WTC11 (cell line): ENCODE measurements around the gene LUC7L3. TPM values are rescaled to one million over a fixed set of nuclear protein-coding genes. Genes with fewer than 3 reads are reported as not detected.

Source experiments
- ATAC-seq: fragments of 200-7000 bp; cut with Tn5 transposase; 2 replicates; pipeline ENCODE4 v1.10.0; 2021; ENCODE audit warnings: mild to moderate bottlenecking, moderate library complexity
- CTCF ChIA-PET: fragments of 300-600 bp; sonication (Branson Sonifier 250); formaldehyde crosslinking; loops from one replicate; lab custom pipeline; 2021; ENCODE audit warnings: antibody characterized with exemption; lab: Charles Lee
- POLR2A ChIA-PET: fragments of 350-600 bp; sonication (Branson Sonifier 250); formaldehyde crosslinking; loops from one replicate; lab custom pipeline; 2021; ENCODE audit warnings: antibody characterized with exemption; lab: Charles Lee
- DNase-seq: peaks from one replicate; pipeline ENCODE4 v3.0.0; 2021; ENCODE audit warnings: low spot score
- H3K27ac Mint-ChIP-seq: 2 replicates; pipeline ENCODE4 v1.8.0; 2021; ENCODE audit warnings: mixed read lengths
- H3K27me3 Mint-ChIP-seq: 2 replicates; pipeline ENCODE4 v1.8.0; 2021; ENCODE audit warnings: low read depth, mild to moderate bottlenecking, moderate library complexity, mixed read lengths
- H3K36me3 Mint-ChIP-seq: 2 replicates; pipeline ENCODE4 v1.8.0; 2021; ENCODE audit warnings: mixed read lengths
- H3K4me1 Mint-ChIP-seq: 2 replicates; pipeline ENCODE4 v1.8.0; 2022; ENCODE audit warnings: mixed read lengths
- H3K4me3 Mint-ChIP-seq: 2 replicates; pipeline ENCODE4 v1.8.0; 2021; ENCODE audit warnings: mild to moderate bottlenecking, moderate library complexity, mixed read lengths
- H3K9me3 Mint-ChIP-seq: 2 replicates; pipeline ENCODE4 v1.8.0; 2021; ENCODE audit warnings: mixed read lengths
- CBFB ChIP-seq: sonication (generic); formaldehyde crosslinking; IDR thresholded peaks from 2 replicates; pipeline ENCODE4 v1.8.1; 2022; ENCODE audit warnings: mild to moderate bottlenecking, low read depth, missing genetic modification reagents
- ESRRA ChIP-seq: sonication (generic); formaldehyde crosslinking; IDR thresholded peaks from 2 replicates; pipeline ENCODE4 v1.8.1; 2022; ENCODE audit warnings: mild to moderate bottlenecking, missing genetic modification reagents, borderline replicate concordance
- ETV6 ChIP-seq: sonication (generic); formaldehyde crosslinking; IDR thresholded peaks from 2 replicates; pipeline ENCODE4 v1.8.1; 2022; ENCODE audit warnings: mild to moderate bottlenecking, missing genetic modification reagents
- GABPB1 ChIP-seq: sonication (generic); formaldehyde crosslinking; IDR thresholded peaks from 2 replicates; pipeline ENCODE4 v1.8.1; 2023; ENCODE audit warnings: mild to moderate bottlenecking, missing genetic modification reagents
- GRHL2 ChIP-seq: fragments of 250-450 bp; sonication (Bioruptor Pico); IDR thresholded peaks from 2 replicates; pipeline ENCODE4 v1.8.0; 2022; ENCODE audit warnings: mild to moderate bottlenecking, moderate library complexity; ENCODE audit not compliant: insufficient replicate concordance, severe bottlenecking
- IRF2 ChIP-seq: sonication (generic); formaldehyde crosslinking; IDR thresholded peaks from 2 replicates; pipeline ENCODE4 v1.8.0; 2022; ENCODE audit warnings: low read depth, missing genetic modification reagents, borderline replicate concordance
- PRRX2 ChIP-seq: fragments of 250-450 bp; sonication (Bioruptor Pico); IDR thresholded peaks from 2 replicates; pipeline ENCODE4 v1.8.0; 2021; ENCODE audit warnings: mild to moderate bottlenecking
- RORB ChIP-seq: fragments of 250-450 bp; sonication (Bioruptor Pico); IDR thresholded peaks from 2 replicates; pipeline ENCODE4 v1.9.0; 2021; ENCODE audit warnings: mild to moderate bottlenecking
- TCF7 ChIP-seq: sonication (generic); formaldehyde crosslinking; IDR thresholded peaks from 2 replicates; pipeline ENCODE4 v1.8.0; 2022; ENCODE audit warnings: mild to moderate bottlenecking, low read depth, missing genetic modification reagents, moderate library complexity
- TP53 ChIP-seq: sonication (generic); formaldehyde crosslinking; IDR thresholded peaks from 2 replicates; pipeline ENCODE4 v1.8.1; 2023; ENCODE audit warnings: mild to moderate bottlenecking, missing genetic modification reagents
- ZNF219 ChIP-seq: sonication (generic); formaldehyde crosslinking; IDR thresholded peaks from 2 replicates; pipeline ENCODE4 v1.8.0; 2023; ENCODE audit warnings: missing genetic modification reagents, mild to moderate bottlenecking, borderline replicate concordance
- ZNF423 ChIP-seq: fragments of 250-450 bp; sonication (Bioruptor Pico); IDR thresholded peaks from 2 replicates; pipeline ENCODE4 v2.1.2; 2022; ENCODE audit warnings: mild to moderate bottlenecking, moderate library complexity
- total RNA-seq: library from RNA; stranded (reverse); gene quantifications from 3 replicates; pipeline ENCODE4 v1.2.3, GENCODE V29; 2021
- TF ChIP-seq, protein P1 (sequence below): fragments of 250-450 bp; sonication (Bioruptor Pico); IDR thresholded peaks from 2 replicates; pipeline ENCODE4 v1.9.0; 2021; ENCODE audit warnings: mild to moderate bottlenecking, borderline replicate concordance
- TF ChIP-seq, protein P2 (sequence below): sonication (generic); formaldehyde crosslinking; IDR thresholded peaks from 2 replicates; pipeline ENCODE4 v1.8.1; 2022; ENCODE audit warnings: low read depth, missing genetic modification reagents, borderline replicate concordance
- TF ChIP-seq, protein P3 (sequence below): fragments of 250-450 bp; sonication (Bioruptor Pico); IDR thresholded peaks from 2 replicates; pipeline ENCODE4 v1.9.0; 2021; ENCODE audit warnings: mild to moderate bottlenecking
- TF ChIP-seq, protein P4 (sequence below): sonication (generic); formaldehyde crosslinking; IDR thresholded peaks from 2 replicates; pipeline ENCODE4 v1.8.0; 2022; ENCODE audit warnings: mild to moderate bottlenecking, missing genetic modification reagents

The LUC7L3 gene
- total RNA-seq, 1 experiment from 2014 or later, result 190 TPM

DNA sequence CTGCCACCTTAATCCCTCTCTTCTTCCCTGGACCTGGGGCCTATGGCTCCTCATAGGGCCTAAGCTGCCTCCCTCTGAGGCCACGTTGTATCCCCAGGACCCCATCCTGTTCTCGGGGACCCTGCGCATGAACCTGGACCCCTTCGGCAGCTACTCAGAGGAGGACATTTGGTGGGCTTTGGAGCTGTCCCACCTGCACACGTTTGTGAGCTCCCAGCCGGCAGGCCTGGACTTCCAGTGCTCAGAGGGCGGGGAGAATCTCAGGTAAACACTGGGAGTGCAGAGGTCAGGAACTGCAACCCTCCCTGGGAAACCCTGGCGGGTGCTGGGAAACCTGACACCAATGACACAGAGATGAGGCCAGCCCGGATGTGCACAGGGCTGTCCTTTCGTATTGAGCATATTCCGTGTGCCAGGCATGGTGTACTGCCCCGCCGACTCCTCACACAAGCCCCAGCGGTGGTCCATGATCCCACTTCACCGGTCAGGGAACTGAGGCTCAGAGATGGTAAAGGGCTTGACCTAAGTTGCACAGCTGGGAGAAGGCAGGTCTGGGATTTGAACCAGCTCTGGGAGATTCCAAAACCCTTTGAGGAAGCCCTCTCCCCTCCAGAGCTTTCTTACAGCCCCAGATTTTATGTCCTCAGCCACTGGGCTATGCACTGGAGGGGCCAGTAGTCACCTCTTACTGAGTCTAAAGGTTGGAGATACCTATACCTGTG, 34.6 kb upstream of the LUC7L3 start:
- Mint-ChIP-seq H3K27ac (0 out of 2 replicates have a peak overlapping the region, but pooled peaks have one; percentile 8), H3K9me3 (no peaks in the 10 kb centered on the region), H3K4me1 (peaks cover 30% of the 10 kb centered on the region), H3K4me3 (no peak overlapping the region), H3K27me3 (no peaks in the 10 kb centered on the region), H3K36me3 (no peaks in the 10 kb centered on the region)
- ChIA-PET CTCF (interaction anchor here (0.7 to 1.7 kb wide), 10 partner anchors 8 to 205 kb away, joined by 3 to 12 read pairs (median 3); partner anchors contain the start of gene CACNA1G), POLR2A (no interaction called here)
- TF ChIP-seq TP53 (CRISPR knock-in tag) (no peak), IRF2 (CRISPR knock-in tag) (no peak), GABPB1 (peak; percentile 81), ETV6 (CRISPR knock-in tag) (no peak), TCF7 (CRISPR knock-in tag) (no peak), GRHL2 (CRISPR knock-in tag) (no peak)
- TF ChIP-seq, protein P1, sequence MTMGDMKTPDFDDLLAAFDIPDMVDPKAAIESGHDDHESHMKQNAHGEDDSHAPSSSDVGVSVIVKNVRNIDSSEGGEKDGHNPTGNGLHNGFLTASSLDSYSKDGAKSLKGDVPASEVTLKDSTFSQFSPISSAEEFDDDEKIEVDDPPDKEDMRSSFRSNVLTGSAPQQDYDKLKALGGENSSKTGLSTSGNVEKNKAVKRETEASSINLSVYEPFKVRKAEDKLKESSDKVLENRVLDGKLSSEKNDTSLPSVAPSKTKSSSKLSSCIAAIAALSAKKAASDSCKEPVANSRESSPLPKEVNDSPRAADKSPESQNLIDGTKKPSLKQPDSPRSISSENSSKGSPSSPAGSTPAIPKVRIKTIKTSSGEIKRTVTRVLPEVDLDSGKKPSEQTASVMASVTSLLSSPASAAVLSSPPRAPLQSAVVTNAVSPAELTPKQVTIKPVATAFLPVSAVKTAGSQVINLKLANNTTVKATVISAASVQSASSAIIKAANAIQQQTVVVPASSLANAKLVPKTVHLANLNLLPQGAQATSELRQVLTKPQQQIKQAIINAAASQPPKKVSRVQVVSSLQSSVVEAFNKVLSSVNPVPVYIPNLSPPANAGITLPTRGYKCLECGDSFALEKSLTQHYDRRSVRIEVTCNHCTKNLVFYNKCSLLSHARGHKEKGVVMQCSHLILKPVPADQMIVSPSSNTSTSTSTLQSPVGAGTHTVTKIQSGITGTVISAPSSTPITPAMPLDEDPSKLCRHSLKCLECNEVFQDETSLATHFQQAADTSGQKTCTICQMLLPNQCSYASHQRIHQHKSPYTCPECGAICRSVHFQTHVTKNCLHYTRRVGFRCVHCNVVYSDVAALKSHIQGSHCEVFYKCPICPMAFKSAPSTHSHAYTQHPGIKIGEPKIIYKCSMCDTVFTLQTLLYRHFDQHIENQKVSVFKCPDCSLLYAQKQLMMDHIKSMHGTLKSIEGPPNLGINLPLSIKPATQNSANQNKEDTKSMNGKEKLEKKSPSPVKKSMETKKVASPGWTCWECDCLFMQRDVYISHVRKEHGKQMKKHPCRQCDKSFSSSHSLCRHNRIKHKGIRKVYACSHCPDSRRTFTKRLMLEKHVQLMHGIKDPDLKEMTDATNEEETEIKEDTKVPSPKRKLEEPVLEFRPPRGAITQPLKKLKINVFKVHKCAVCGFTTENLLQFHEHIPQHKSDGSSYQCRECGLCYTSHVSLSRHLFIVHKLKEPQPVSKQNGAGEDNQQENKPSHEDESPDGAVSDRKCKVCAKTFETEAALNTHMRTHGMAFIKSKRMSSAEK (CRISPR knock-in tag), result no peak
- TF ChIP-seq, protein P2, sequence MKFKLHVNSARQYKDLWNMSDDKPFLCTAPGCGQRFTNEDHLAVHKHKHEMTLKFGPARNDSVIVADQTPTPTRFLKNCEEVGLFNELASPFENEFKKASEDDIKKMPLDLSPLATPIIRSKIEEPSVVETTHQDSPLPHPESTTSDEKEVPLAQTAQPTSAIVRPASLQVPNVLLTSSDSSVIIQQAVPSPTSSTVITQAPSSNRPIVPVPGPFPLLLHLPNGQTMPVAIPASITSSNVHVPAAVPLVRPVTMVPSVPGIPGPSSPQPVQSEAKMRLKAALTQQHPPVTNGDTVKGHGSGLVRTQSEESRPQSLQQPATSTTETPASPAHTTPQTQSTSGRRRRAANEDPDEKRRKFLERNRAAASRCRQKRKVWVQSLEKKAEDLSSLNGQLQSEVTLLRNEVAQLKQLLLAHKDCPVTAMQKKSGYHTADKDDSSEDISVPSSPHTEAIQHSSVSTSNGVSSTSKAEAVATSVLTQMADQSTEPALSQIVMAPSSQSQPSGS, result no peak
- DNase-seq (peak; percentile 33), ATAC-seq (peak; percentile 40)

DNA sequence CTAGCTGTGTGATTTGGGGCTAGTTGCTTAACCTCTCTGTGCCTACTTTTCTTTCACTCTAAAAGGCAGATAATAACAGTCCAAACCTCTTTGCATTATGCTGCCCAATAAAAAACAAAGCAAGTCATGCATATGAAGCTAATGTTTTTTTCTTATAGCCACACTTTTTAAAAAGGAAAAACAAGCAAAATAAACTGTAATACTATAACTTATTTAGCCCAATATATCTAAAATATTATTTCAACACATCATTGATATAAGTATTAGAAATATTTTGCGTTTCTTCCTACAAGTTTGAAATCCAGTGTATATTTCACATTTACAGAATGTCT, 34.1 kb upstream of the LUC7L3 start:
- ChIA-PET POLR2A (no interaction called here), CTCF (interaction anchor here (1.1 to 1.7 kb wide), 6 partner anchors 20 to 288 kb away, joined by 3 to 12 read pairs (median 8); partner anchors contain the start of gene LRRC59)
- TF ChIP-seq, protein P3, sequence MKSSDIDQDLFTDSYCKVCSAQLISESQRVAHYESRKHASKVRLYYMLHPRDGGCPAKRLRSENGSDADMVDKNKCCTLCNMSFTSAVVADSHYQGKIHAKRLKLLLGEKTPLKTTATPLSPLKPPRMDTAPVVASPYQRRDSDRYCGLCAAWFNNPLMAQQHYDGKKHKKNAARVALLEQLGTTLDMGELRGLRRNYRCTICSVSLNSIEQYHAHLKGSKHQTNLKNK, result no peak
- TF ChIP-seq RORB (CRISPR knock-in tag) (no peak), CBFB (CRISPR knock-in tag) (no peak), ZNF423 (CRISPR knock-in tag) (no peak), TP53 (CRISPR knock-in tag) (no peak), ESRRA (no peak), PRRX2 (CRISPR knock-in tag) (no peak), ZNF219 (no peak)
- TF ChIP-seq, protein P4, sequence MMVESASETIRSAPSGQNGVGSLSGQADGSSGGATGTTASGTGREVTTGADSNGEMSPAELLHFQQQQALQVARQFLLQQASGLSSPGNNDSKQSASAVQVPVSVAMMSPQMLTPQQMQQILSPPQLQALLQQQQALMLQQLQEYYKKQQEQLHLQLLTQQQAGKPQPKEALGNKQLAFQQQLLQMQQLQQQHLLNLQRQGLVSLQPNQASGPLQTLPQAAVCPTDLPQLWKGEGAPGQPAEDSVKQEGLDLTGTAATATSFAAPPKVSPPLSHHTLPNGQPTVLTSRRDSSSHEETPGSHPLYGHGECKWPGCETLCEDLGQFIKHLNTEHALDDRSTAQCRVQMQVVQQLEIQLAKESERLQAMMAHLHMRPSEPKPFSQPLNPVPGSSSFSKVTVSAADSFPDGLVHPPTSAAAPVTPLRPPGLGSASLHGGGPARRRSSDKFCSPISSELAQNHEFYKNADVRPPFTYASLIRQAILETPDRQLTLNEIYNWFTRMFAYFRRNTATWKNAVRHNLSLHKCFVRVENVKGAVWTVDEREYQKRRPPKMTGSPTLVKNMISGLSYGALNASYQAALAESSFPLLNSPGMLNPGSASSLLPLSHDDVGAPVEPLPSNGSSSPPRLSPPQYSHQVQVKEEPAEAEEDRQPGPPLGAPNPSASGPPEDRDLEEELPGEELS, result no peak
- Mint-ChIP-seq H3K4me1 (peaks cover 34% of the 10 kb centered on the region), H3K4me3 (no peak overlapping the region), H3K36me3 (no peaks in the 10 kb centered on the region), H3K27ac (no peak overlapping the region), H3K9me3 (no peaks in the 10 kb centered on the region), H3K27me3 (no peaks in the 10 kb centered on the region)
- DNase-seq, result no peak
- no peak for ATAC-seq
